Gastrocnemius medialis (tissue), 4 donors: ENCODE results near the gene ATG9B.

Source experiments
- POLR2A ChIP-seq, 2 donors: fragments of 450-650 bp; IDR thresholded peaks; one replicate each; pipeline ENCODE4 v1.6.1; 2017; ENCODE audit warnings: antibody characterized with exemption in 2 of 2, mild to moderate bottlenecking in 2 of 2, moderate library complexity in 2 of 2
- TF ChIP-seq, protein P1 (sequence below), 5 experiments: fragments of 450-650 bp in 3 of 5; fragments of 200-600 bp in 2 of 5; sonication (generic) in 2 of 5; IDR thresholded peaks in 4 of 5; conservative IDR thresholded peaks in 1 of 5; 1 replicate in 4 of 5; 2 replicates in 1 of 5; pipeline ENCODE4 v1.5.1; 2016 to 2019; ENCODE audit warnings: antibody characterized with exemption in 5 of 5, mild to moderate bottlenecking in 3 of 5, moderate library complexity in 3 of 5

DNA sequence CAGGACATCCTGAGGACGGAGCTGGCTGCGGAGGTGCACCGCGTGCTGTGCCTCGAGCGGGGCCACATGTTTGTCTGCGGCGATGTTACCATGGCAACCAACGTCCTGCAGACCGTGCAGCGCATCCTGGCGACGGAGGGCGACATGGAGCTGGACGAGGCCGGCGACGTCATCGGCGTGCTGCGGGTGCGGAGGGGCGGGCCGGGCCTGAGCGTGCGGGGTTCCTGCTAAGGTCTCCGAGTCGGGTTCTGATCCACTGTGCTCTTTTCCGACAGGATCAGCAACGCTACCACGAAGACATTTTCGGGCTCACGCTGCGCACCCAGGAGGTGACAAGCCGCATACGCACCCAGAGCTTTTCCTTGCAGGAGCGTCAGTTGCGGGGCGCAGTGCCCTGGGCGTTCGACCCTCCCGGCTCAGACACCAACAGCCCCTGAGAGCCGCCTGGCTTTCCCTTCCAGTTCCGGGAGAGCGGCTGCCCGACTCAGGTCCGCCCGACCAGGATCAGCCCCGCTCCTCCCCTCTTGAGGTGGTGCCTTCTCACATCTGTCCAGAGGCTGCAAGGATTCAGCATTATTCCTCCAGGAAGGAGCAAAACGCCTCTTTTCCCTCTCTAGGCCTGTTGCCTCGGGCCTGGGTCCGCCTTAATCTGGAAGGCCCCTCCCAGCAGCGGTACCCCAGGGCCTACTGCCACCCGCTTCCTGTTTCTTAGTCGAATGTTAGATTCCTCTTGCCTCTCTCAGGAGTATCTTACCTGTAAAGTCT is 10.4 kb downstream of the ATG9B start:
- TF ChIP-seq, protein P1, sequence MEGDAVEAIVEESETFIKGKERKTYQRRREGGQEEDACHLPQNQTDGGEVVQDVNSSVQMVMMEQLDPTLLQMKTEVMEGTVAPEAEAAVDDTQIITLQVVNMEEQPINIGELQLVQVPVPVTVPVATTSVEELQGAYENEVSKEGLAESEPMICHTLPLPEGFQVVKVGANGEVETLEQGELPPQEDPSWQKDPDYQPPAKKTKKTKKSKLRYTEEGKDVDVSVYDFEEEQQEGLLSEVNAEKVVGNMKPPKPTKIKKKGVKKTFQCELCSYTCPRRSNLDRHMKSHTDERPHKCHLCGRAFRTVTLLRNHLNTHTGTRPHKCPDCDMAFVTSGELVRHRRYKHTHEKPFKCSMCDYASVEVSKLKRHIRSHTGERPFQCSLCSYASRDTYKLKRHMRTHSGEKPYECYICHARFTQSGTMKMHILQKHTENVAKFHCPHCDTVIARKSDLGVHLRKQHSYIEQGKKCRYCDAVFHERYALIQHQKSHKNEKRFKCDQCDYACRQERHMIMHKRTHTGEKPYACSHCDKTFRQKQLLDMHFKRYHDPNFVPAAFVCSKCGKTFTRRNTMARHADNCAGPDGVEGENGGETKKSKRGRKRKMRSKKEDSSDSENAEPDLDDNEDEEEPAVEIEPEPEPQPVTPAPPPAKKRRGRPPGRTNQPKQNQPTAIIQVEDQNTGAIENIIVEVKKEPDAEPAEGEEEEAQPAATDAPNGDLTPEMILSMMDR (IDR thresholded peaks at IDR 0.05 in 4 of 5, conservative IDR thresholded peaks at IDR 0.05 in 1 of 5), result no peak
- TF ChIP-seq POLR2A (IDR thresholded peaks at IDR 0.05), result no peak
